Suppressor macrophage treated with lipopolysaccharide for 1 hour (primary cell): ENCODE data around the gene KL.

Source experiments
- DNase-seq, 3 donors: peaks; one replicate each; pipeline ENCODE4 v3.0.0-alpha.2; 2020 to 2022

The KL gene

DNA sequence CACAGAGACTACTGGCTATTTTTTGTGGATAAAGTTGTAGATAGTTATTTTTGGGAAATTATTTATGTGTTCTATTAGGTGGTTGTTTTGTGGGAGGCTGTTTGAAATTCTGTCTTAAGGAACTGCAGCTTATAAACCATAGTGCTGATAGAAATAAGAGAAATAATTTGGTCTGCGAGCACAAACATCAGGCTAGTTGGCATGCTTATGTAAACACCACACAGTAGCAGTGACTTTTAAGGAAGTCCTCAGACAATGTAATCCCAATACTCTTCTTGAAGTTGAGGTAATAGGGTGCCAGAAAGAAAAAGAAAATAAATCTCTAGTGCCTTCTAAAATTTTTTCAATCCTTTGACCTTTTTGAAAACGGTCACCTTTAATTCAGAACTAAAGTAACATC, 23.9 kb downstream of the KL start:
- DNase-seq = no peak

DNA sequence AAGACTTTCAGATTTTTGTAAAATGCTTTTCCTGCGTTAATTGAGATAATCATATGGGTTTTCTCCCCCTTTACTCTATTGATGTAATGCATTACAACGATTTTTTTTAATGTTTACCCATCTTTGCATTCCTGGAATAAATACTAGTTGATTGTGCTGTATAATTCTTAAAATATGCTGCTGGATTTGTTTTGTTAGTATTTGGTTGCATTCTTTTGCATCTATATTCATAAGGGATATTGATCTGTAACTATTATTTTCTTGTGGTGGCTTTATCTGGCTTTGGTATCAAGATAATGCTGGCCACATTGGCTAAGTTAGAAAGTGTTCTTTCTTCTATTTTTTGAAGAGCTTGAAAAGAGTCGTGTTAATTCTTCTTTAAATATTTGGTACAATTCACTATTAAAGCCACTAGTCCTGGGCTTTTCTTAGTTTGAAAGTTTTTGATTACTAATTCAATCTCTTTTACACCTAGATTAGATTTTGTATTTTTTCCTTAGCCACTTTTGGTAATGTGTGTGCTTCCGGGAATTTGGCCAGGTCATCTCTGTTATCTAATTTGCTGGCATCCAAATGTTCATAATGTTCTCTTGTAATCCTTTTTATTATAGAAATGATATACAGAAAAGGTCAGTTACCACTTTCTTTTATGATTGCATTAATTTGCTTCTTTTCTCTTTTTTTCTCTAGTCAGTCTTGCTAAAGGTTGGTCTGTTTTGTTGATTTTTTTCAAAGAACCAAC, 29.8 kb downstream of the KL start:
- DNase-seq = no peak

DNA sequence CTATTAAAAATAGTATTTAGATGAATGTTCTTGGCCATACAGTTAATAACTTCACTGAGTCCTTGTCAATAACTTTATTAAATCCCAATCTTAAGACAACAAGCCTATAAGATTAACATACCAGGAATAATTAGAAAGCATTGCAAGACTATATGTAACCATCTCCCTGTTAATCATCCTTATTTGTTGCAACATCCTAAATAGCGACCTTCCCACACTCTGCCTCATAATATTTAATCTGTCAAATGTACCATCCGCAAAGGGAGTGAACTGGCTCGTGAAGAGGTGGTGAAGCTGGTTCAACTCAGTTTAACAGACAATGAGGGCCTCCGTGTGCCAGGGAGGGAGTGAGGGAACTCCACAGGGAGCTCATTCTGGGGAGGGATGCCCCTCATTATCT, 33.9 kb downstream of the KL start:
- DNase-seq = no peak

DNA sequence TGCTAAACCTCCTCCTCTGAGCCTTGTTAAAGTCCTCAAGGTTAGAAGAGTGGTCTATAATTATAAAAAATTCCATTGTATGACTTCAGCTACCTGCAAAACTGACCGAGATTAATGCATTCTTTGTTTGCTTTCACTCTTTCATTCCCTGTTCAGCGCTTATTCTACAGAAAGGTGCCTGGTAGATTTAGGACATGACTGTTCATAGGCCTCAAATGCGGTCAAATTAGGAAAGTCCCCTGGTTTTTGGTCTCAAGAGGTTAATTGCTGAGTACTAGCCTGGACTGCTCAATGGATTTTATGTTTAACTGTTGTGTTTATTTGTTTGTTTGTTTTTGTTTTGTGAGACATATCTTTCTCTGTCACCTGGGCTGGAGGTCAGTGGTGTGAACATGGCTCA, 35.4 kb downstream of the KL start:
- DNase-seq = no peak

DNA sequence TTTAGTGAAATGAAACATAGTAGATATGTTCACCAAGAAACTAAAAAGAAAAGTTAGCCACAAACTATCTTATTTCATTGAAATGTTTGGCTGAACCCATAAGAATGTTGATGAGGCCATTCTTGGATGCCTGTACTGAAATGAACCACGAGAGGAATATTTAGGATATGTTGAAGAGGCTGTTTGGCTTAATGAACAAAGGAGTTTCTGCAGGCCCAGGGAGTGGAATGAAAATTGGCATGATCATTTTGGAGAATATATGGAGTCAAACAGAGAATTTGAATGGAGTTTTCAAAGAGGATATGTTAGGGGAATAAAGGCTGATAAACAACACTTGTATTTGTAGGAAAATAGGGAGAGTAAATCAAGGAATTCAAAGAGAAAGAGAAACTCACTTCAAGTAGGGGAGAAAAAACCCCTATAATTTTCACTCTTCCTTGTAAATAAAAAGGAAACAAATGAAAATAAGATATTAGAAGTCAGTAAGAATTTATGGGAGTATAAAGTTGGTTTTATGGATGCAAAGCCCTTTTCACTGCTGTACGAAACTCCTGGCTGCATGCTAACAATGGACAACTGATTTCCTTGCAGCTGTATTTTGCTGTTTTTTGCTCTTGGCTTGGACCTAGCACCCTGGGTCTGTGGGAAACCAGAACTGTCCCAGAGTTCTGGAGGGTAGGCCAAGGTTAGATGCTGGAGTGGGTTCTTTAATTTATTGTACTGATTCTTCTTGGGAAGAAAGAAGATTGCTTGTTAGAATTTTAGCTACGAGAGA, 36.5 kb downstream of the KL start:
- no peak for DNase-seq

GRCh38 chr13:33053397-33054066, 37.3 kb downstream of the KL start:
- no peak for DNase-seq

DNA sequence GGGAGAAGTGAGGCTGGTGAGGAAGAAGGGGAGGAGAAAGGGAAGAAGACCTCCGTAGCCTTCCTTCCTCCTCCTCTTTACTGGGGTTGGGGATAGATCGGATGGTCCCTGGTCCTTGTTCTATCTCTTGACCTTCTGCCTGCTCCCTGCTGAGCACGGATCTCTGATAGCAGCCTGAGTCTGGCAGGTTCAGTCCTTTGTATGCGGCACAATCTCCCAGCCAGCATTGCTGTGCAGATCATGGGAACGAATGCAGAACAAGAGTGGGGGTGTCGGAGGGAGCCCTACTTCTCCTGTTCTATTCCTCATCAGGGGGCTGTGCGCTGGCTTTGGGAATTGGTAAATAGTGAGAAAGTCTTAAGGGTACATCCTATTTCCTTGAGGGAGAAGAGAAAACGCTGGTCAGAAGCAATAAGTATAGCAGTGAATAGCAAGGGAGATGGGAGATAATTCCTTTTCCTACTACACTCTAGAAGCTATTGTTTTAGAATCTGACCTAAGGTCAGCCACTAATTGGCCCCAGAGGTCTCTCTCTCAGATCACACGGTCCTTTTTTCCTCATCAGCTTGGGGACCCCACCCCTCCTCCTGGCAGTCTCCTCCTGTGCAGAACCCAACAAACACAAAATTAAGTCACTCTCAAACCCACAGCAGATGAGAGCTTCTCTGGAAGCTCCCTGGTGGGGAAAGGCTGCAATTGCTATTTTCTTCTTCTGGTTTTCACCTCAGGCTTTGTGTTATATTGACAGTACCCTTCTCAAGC, 41.0 kb downstream of the KL start:
- DNase-seq = peak in 1 of 3 donors; percentile 19

DNA sequence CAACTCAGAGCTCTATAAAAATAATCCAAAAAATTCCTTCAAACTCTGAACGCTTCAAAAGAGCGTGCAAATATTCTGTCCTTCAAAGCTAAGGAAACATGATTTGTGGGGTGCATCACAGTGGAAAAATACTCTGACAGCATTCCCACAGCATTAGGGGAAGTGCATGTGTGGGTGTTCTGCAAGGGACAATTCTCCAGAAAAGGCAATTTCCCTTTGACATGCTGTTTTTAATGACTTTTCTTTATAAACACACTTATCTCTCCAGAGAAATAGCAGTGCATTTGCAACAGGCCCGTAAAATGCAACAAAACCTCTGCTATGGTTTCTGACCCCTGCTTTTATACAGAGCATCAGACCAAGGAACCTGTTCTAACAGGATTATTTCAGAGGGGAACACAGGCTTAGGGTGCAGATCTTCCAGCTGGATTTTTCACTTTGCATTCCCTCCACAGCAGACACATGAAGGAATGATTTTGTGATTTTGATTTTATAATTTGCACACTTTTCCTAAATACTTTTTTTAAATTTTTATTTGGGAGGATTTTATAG, 42.6 kb downstream of the KL start:
- DNase-seq = peak in 2 of 3 donors; percentile 29 to 38

- DNase-seq = no peak
Measured at GRCh38 chr13:33060815-33061214, 44.6 kb downstream of the KL start.

DNA sequence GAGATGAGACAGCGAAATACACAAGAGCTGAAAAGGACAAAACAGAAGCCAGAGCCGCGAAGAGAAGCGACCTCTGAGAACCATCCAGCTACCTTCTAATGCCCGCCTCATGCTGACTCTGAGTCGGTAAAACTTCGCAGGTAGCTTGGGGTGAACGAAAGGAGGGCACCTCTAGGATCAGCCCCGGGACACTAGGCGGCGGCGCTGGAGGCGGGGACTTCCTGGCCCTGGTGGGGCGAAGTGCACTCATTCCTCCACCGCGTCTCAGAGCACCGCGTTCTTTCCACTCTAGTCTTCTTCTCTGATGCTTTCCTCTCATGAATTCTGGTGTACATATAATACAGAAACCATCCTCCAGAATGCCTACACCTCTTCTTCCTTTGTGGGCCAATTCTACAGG, 50.1 kb downstream of the KL start:
- DNase-seq = no peak

DNA sequence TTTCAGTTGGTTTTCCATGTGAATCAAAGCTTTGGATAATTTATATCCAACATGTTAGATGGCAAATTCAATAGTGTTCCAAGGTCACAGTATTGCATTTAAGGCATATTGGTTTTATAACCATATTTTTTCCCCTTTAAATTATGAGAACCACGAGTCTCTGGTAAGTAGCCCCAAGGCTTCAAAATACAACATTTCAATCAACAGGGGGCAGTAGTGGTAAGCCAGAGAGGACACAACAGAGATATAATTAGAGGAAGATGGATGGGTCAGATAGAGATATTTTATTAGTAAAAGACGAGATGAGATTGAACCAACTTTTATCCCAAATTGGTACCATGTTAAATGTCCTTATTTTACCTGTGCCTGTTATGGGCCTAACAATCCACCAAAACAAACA, 53.1 kb downstream of the KL start:
- peak; percentile 36 to 47 (median 43) for DNase-seq

DNA sequence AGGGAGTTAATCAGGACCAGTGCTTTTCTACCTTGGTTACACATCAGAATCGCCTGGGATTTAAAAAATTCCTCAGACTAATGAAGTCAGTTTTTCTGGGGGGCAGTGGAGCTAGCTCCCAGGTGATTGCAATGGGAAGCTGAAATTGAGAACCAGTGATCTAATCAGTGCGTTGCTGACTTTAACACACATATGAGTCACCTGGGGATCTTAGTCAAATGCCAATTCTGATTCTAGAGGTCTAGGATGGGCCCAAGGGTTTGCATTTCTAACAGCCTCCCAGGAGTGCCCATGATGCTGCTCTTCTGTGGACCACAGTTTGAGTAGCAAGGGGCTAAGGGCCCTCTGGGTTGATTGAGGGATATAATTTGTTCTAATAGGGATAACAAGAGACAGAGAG, 54.5 kb downstream of the KL start:
- DNase-seq = no peak

GRCh38 chr13:33072282-33072681, 56.1 kb downstream of the KL start:
- peak; percentile 48 to 64 (median 54) for DNase-seq

- no peak for DNase-seq
Measured at GRCh38 chr13:33072759-33073158, 56.5 kb downstream of the KL start.

DNA sequence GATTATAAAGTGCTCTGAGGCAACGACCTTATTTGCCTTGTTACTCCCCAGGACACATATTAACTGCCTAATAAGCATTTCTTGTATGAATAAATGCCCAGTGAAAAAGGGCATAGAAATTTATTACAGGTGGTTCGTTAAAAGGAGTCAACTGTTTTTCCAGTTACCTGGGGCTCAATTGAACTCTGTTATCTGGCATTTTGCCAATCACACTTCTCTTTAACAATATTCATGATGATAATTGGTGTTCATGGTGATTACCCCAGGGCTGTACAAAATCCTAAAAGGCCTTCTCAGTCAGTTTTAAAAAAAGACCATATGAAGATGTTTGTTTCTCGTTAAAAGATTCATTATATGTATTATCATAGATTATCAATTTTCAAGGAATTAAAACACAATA, 57.1 kb downstream of the KL start:
- DNase-seq = no peak

- DNase-seq = no peak
Measured at GRCh38 chr13:33076001-33076992, 60.1 kb downstream of the KL start.

DNA sequence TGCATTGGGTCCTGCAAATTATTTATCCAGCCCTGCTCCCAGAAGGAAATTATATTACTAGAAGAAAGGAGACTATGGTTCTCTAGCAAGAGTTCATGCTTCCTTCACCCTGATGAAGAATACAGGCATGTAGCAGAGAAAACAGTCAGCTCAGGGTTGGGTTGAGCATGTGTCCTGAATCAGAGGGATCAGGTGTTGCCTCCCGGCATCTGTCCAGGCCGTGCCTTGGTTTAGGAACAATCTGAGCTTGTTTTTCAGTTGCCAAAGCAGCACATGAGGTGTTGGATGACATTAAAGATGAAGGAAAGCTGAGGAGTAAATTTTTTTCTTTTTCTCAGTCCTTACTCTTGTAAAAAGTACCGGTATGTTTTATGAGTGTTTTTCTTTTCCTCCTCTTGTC, 62.0 kb downstream of the KL start:
- DNase-seq = no peak

GRCh38 chr13:33079960-33080359, 63.7 kb downstream of the KL start:
- peak; percentile 17 to 26 (median 20) for DNase-seq

DNA sequence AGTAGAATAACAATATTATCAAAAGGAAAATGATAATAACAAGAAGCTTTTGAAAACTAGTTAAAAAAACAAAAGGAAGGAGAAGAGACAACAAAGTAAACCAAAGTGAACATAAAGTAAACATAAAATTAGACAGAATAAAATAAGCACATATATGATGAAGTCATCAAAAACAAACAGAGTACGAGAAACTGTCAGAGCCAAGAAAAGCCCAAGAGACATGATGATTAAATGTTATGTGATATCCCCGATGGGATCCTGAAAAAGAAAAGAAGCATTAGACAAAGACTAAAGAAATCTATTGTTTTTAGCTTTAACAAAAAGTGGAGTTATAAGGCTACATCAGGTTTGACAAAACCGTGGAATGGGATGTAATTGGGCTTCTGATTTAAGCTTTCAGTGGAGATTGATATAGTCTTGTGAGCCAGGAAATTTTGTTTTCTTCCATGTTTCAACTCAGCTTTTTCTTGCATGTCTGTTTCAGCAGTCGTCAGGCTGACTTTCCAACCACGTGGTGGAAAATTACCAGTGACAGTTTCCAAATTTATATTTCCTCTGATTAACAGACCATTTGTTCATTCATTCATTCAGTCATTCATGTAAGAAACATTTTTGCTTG, 64.9 kb downstream of the KL start:
- no peak for DNase-seq

DNA sequence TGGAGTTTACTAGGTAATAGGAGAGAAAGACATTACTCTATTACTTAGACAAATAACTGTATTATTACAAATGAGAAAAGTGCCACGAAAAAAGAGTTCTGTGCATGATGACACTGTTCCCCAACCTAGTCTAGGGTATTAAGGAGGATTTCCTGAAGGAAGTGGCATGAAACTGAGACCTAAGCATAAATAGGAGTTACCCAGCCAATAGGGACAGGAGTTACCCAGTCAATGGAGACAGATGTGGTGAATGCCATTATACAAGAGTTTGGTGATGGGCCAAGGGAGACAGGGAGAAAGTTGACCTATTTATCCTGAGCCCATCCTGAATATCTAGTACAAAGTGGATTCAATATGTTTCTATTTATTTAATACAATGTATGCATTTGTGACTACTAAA, 65.4 kb downstream of the KL start:
- no peak for DNase-seq

GRCh38 chr13:33083054-33083453, 66.8 kb downstream of the KL start:
- no peak for DNase-seq
